Astrocyte (in vitro differentiated cells and primary cell): ENCODE measurements around the gene ZNF799. TPM values are rescaled to one million over a fixed set of nuclear protein-coding genes. Genes with fewer than 3 reads are reported as not detected.
"Not testable (repeated sequence)": the region's sequence is repeated elsewhere in the genome, so short reads cannot be mapped to it uniquely, and the experiment has no call there.

ENCODE experiments used
- DNase-seq: peaks from one replicate; pipeline ENCODE4 v3.0.0-alpha.2; 2010; ENCODE audit warnings: low read depth
- FAIRE-seq: peaks from 2 replicates; lab custom pipeline; 2011; peaks lifted over from hg19 to GRCh38; lab: Jason Lieb, UNC
- H2AFZ ChIP-seq: 2 replicates; pipeline ENCODE4 v1.6.0; 2012; ENCODE audit warnings: low read depth, low read length, inconsistent platforms
- H3K27ac ChIP-seq: 2 replicates; pipeline ENCODE4 v1.5.1; 2011; ENCODE audit warnings: low read depth, low read length, inconsistent platforms
- H3K27me3 ChIP-seq: 2 replicates; pipeline ENCODE4 v1.6.0; 2011; ENCODE audit warnings: low read length, inconsistent platforms; ENCODE audit not compliant: insufficient read depth
- H3K36me3 ChIP-seq: 2 replicates; pipeline ENCODE4 v1.5.1; 2011; ENCODE audit warnings: low read length, inconsistent platforms; ENCODE audit not compliant: insufficient read depth
- H3K4me1 ChIP-seq: 2 replicates; pipeline ENCODE4 v1.5.1; 2011; ENCODE audit warnings: low read length, inconsistent platforms; ENCODE audit not compliant: insufficient read depth
- H3K4me2 ChIP-seq: 2 replicates; pipeline ENCODE4 v1.6.0; 2012; ENCODE audit warnings: low read length, inconsistent platforms
- H3K4me3 ChIP-seq: 2 replicates; pipeline ENCODE4 v1.5.1; 2011; ENCODE audit warnings: low read depth, mild to moderate bottlenecking, low read length, inconsistent platforms; ENCODE audit not compliant: insufficient read depth
- H3K79me2 ChIP-seq: 2 replicates; pipeline ENCODE4 v1.6.0; 2012; ENCODE audit warnings: mild to moderate bottlenecking, low read length, inconsistent platforms; ENCODE audit not compliant: insufficient read depth
- H3K9ac ChIP-seq: 2 replicates; pipeline ENCODE4 v1.6.0; 2012; ENCODE audit warnings: mild to moderate bottlenecking, low read length, inconsistent platforms
- H3K9me3 ChIP-seq: 2 replicates; pipeline ENCODE4 v1.5.1; 2012; ENCODE audit warnings: low read depth, mild to moderate bottlenecking, low read length, inconsistent platforms; ENCODE audit not compliant: insufficient read depth
- H4K20me1 ChIP-seq: 2 replicates; pipeline ENCODE4 v1.6.0; 2012; ENCODE audit warnings: low read length, inconsistent platforms; ENCODE audit not compliant: insufficient read depth
- H3K27ac Mint-ChIP-seq: one replicate; pipeline ENCODE4 v1.8.0; 2021; ENCODE audit warnings: mild to moderate bottlenecking, mixed read lengths; ENCODE audit not compliant: unreplicated experiment
- H3K27me3 Mint-ChIP-seq: one replicate; pipeline ENCODE4 v1.8.0; 2021; ENCODE audit warnings: low read depth, mixed read lengths; ENCODE audit not compliant: unreplicated experiment
- H3K36me3 Mint-ChIP-seq: one replicate; pipeline ENCODE4 v1.8.0; 2021; ENCODE audit warnings: low read depth, mixed read lengths; ENCODE audit not compliant: unreplicated experiment
- H3K4me1 Mint-ChIP-seq: one replicate; pipeline ENCODE4 v1.8.0; 2021; ENCODE audit warnings: low read depth, mixed read lengths; ENCODE audit not compliant: unreplicated experiment
- H3K4me3 Mint-ChIP-seq: one replicate; pipeline ENCODE4 v1.8.0; 2021; ENCODE audit warnings: mild to moderate bottlenecking, moderate library complexity, mixed read lengths; ENCODE audit not compliant: unreplicated experiment
- H3K9me3 Mint-ChIP-seq: one replicate; pipeline ENCODE4 v1.8.0; 2021; ENCODE audit warnings: mild to moderate bottlenecking, mixed read lengths; ENCODE audit not compliant: unreplicated experiment
- EZH2 ChIP-seq: IDR thresholded peaks from 2 replicates; pipeline ENCODE4 v1.6.1; 2012; ENCODE audit warnings: mild to moderate bottlenecking, low read length, inconsistent platforms; ENCODE audit not compliant: insufficient read depth
- total RNA-seq: library from RNA; stranded (reverse); gene quantifications from 2 replicates; pipeline ENCODE4 v1.2.1, GENCODE V29; 2021
- TF ChIP-seq, protein P1 (sequence below): IDR thresholded peaks from 2 replicates; pipeline ENCODE4 v1.5.1; 2011; ENCODE audit warnings: low read depth, mild to moderate bottlenecking, inconsistent platforms, low read length, moderate library complexity; ENCODE audit not compliant: insufficient read depth

ZNF799 gene
- total RNA-seq, 1 donor from 2014 or later, result 3.2 TPM

DNA sequence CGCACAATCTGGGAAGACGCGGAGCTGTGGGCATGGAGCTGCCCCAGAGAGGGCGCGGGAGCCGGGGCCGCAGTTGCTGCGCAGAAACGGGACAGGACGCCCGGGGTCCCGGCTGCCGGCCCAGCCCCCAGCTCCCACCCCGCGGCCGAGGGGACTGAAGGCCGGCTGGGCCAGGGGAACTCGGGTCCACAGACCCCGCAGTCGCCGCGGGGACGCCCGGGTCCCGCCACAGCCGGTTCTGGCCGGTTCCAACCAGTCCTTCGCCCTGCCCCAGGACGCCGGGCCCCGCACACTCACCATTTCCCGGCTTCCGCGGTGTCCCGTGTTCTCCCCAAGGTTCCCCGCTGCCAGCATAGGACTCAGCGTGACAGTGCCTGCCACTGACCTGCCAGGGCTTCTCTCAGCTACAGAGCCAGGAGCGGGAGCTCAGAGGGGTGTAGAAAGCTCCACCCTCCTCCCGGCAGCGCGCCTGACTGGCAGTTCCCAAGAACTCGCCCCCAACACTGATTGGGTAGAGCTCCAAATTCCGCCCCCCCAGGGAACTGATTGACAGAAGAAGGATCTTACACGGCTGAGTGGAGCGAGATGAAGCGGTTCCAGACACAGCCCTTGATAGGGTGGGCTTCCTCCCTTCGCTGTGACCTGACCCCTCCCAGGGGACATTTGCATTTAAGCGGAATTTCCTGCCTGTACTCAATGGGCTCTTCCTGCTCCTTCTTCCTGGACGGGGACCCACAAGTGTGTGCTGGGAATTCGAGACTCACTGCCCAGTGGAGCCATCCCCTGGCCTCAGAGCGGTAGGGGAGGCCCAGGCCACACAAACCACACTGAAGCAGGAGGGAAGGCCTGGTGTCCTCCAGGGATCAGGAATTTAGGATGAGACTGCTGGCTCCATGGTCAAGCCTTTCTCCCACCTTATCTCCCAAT is 35.6 kb downstream of the ZNF799 start, which contains the start of gene ZNF442:
ZNF442 (minus strand) TSS at position 448 of the 927 bp plus-strand sequence. CDS start 2,052 bp downstream, outside the sequence.
- Mint-ChIP-seq H3K27me3 (no peaks in the 10 kb centered on the region), H3K9me3 (peaks cover 36% of the 10 kb centered on the region), H3K4me1 (no peaks in the 10 kb centered on the region), H3K27ac (peak within 1 kb of the TSS; percentile 69), H3K4me3 (peak within 1 kb of the TSS; percentile 82), H3K36me3 (no peaks in the 10 kb centered on the region)
- peak within 1 kb of the TSS; percentile 72 for H3K4me3 ChIP-seq
- peak; percentile 54 for FAIRE-seq
- H3K4me1 ChIP-seq, result no peaks in the 10 kb centered on the region
- H4K20me1 ChIP-seq, result no peaks in the 10 kb centered on the region
- no peaks in the 10 kb centered on the region for H3K9me3 ChIP-seq
- peak within 1 kb of the TSS; percentile 86 for H3K4me2 ChIP-seq
- H3K36me3 ChIP-seq, result no peaks in the 10 kb centered on the region
- H2AFZ ChIP-seq, result peak within 1 kb of the TSS; percentile 87
- H3K9ac ChIP-seq, result peak within 1 kb of the TSS; percentile 83
- no peaks in the 10 kb centered on the region for H3K27me3 ChIP-seq
- peak within 1 kb of the TSS; percentile 54 for H3K27ac ChIP-seq
- peak; percentile 92 for DNase-seq
- no peaks in the 10 kb centered on the region for H3K79me2 ChIP-seq
- TF ChIP-seq, protein P1, sequence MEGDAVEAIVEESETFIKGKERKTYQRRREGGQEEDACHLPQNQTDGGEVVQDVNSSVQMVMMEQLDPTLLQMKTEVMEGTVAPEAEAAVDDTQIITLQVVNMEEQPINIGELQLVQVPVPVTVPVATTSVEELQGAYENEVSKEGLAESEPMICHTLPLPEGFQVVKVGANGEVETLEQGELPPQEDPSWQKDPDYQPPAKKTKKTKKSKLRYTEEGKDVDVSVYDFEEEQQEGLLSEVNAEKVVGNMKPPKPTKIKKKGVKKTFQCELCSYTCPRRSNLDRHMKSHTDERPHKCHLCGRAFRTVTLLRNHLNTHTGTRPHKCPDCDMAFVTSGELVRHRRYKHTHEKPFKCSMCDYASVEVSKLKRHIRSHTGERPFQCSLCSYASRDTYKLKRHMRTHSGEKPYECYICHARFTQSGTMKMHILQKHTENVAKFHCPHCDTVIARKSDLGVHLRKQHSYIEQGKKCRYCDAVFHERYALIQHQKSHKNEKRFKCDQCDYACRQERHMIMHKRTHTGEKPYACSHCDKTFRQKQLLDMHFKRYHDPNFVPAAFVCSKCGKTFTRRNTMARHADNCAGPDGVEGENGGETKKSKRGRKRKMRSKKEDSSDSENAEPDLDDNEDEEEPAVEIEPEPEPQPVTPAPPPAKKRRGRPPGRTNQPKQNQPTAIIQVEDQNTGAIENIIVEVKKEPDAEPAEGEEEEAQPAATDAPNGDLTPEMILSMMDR, result peak; percentile 23
- no peak for TF ChIP-seq EZH2

DNA sequence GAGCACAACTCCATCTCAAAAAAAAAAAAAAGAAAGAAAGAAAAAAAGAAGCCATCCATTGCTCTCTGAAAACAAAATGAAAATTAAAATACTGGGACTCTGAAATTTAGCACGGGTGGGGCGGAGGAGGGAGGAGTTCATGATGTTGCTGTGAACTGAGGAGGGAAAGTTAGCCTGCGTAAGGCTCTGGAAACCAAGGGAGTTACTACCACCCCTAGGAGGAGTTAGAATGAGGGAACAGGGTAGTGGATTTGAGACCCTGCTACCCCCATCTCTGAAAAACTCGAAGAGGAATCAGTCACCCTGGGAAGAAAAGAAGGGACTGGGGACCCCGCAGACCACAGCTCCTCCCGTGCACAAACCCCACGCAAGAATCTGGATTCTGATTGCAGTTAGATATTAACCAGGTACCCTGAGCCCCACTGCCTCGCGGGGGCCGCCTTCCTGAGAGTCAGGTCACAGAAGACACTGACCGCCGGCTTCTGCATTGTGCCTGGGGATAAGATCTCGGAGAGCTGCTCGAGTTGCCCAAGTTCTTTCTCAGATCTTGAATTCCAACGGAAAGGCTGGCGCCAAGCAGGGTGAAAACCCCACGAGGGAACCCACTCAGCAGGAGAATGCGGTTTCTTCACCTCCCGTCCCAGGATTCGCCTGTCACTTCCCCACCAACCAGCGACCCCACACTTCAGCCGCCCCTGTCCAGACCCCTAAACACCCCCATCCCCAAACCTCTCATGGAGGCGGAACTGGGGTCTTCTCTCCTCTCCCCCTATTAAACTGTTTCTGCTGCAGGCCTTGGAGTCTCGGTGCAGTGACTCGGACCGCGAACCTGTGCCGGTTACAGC is 36.5 kb downstream of the ZNF799 start:
- peak overlapping the region; percentile 54 for H3K27ac ChIP-seq
- Mint-ChIP-seq H3K4me1 (no peaks in the 10 kb centered on the region), H3K36me3 (no peaks in the 10 kb centered on the region), H3K27me3 (no peaks in the 10 kb centered on the region), H3K27ac (no peak overlapping the region), H3K4me3 (peak overlapping the region; percentile 69), H3K9me3 (peaks cover 41% of the 10 kb centered on the region)
- H3K4me1 ChIP-seq, result no peaks in the 10 kb centered on the region
- TF ChIP-seq, protein P1, result no peak
- TF ChIP-seq EZH2, result no peak
- H3K4me3 ChIP-seq, result peak overlapping the region; percentile 72
- no peaks in the 10 kb centered on the region for H3K27me3 ChIP-seq
- DNase-seq (peak; percentile 3), FAIRE-seq (no peak)
- H3K9me3 ChIP-seq, result no peaks in the 10 kb centered on the region
- H2AFZ ChIP-seq, result peak overlapping the region; percentile 87
- no peaks in the 10 kb centered on the region for H3K36me3 ChIP-seq
- H3K4me2 ChIP-seq, result peak overlapping the region; percentile 86
- no peaks in the 10 kb centered on the region for H3K79me2 ChIP-seq
- no peaks in the 10 kb centered on the region for H4K20me1 ChIP-seq
- H3K9ac ChIP-seq, result peak overlapping the region; percentile 83

DNA sequence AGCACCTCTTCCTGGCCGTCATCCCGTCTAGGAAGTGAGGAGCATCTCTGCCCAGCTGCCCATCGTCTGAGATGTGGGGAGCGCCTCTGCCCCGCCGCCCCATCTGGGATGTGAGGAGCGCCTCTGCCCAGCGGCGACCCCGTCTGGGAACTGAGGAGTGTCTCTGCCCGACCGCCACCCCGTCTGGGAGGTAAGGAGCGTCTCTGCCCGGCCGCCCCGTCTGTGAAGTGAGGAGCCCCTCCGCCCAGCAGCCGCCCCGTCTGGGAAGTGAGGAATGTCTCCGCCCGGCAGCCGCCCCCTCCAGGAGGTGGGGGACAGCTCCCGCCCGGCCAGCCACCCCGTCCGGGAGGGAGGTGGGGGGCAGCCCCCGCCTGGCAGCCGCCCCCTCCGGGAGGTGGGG is 38.8 kb downstream of the ZNF799 start:
- not testable (repeated sequence) for H3K27ac ChIP-seq, H3K27ac Mint-ChIP-seq, H3K9me3 ChIP-seq, H3K27me3 Mint-ChIP-seq, H3K9ac ChIP-seq, H2AFZ ChIP-seq, H3K27me3 ChIP-seq, H3K4me1 ChIP-seq, DNase-seq, H3K4me2 ChIP-seq, FAIRE-seq, H3K4me3 Mint-ChIP-seq, H4K20me1 ChIP-seq, H3K4me1 Mint-ChIP-seq, H3K79me2 ChIP-seq, H3K36me3 ChIP-seq, H3K36me3 Mint-ChIP-seq, H3K4me3 ChIP-seq
- peaks cover 41% of the 10 kb centered on the region for H3K9me3 Mint-ChIP-seq
